Measurements from ENCODE around the gene RNF182.
"Not testable (repeated sequence)": the region's sequence is repeated elsewhere in the genome, so short reads cannot be mapped to it uniquely, and the experiment has no call there.

RNF182 gene

DNA sequence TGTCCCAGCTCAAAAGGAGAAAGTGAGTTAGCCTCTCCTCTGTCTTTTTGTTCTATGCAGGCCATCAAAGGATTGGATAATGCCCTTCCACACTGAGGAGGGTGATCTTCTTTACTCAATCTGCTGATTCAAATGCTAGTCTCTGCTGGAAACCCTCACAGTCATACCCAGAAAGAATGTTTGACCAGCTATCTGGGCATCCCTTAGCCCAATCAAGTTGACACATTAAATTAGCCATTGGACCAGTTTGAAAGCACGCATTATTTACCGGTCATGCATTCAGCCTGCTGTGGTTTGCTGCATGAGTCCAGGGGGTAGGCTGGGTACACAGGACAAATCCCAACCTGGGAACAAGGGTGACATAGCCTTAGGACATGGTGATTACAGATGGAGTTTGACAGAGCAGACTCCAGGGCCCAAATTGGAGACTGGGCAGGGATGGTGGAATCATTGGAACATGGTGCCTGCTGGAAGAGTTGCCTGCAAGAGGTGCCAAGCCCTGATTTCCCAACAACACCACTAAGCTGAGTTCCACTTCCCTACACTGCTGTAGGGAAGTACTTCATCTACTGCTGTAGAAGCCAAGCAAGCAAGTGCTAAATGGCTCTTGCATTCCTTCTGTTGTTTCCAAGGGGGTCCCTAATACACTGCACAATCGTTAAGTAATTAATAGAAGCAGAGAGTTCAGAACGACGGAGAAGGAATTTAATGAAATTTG, 87.7 kb downstream of the RNF182 start:
- peaks cover 26% of the 10 kb centered on the region for H3K27me3 Mint-ChIP-seq
- no peak overlapping the region for H3K4me3 Mint-ChIP-seq
- H3K27ac Mint-ChIP-seq = no peak overlapping the region
- CTCF ChIA-PET = no interaction called here
- no peaks in the 10 kb centered on the region for H3K4me1 Mint-ChIP-seq
- DNase-seq = no peak
- no peaks in the 10 kb centered on the region for H3K36me3 Mint-ChIP-seq
- H3K9me3 Mint-ChIP-seq = no peaks in the 10 kb centered on the region

DNA sequence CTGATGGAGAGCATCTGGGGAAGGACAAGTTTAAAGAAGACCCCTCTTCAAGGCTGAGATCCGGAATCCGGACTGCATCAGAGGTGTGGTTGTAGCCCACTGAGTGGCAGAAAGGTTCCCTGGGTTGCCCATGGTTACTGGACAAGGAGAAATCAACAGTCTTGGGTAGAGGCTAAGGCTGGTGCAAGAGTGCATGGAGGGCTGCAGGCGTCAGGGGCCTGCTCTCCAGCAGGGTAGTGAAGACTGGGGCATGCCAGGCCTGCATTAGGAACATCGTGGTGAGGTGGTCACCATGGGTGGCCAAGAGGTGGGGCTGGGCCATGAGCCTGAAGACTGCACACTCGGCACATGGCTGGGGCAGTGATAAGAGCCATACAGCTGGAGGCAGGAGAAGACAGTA, 91.2 kb downstream of the RNF182 start:
- peaks cover 3% of the 10 kb centered on the region for H3K9me3 Mint-ChIP-seq
- no peak overlapping the region for H3K27ac Mint-ChIP-seq
- H3K4me3 Mint-ChIP-seq = no peak overlapping the region
- DNase-seq = no peak
- no peaks in the 10 kb centered on the region for H3K36me3 Mint-ChIP-seq
- CTCF ChIA-PET = no interaction called here
- peaks cover 15% of the 10 kb centered on the region for H3K27me3 Mint-ChIP-seq
- H3K4me1 Mint-ChIP-seq = no peaks in the 10 kb centered on the region

DNA sequence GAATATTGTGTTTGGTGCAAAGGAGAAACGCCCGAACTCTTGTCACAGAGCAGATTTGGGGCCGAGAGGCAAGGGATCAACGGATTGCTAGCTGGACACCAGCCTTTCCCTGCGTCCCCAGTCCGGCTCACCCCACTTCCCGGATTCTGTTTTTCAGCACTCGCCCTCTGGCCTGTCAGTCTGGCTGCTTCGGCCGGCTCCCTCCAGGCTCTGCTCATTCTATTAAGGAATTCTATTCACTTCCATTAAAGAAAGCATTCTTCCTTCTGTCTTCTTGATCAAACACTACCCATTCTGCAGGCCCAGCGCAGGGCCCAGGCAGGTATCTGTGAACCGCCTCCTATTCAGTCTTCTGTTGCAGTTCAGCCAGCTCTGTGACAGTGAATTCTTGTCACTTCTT, 91.7 kb downstream of the RNF182 start:
- no peak overlapping the region for H3K4me3 Mint-ChIP-seq
- H3K27ac Mint-ChIP-seq = no peak overlapping the region
- H3K4me1 Mint-ChIP-seq = no peaks in the 10 kb centered on the region
- no peak for DNase-seq
- CTCF ChIA-PET = no interaction called here
- peaks cover 3% of the 10 kb centered on the region for H3K9me3 Mint-ChIP-seq
- peaks cover 14% of the 10 kb centered on the region for H3K27me3 Mint-ChIP-seq
- H3K36me3 Mint-ChIP-seq = no peaks in the 10 kb centered on the region

DNA sequence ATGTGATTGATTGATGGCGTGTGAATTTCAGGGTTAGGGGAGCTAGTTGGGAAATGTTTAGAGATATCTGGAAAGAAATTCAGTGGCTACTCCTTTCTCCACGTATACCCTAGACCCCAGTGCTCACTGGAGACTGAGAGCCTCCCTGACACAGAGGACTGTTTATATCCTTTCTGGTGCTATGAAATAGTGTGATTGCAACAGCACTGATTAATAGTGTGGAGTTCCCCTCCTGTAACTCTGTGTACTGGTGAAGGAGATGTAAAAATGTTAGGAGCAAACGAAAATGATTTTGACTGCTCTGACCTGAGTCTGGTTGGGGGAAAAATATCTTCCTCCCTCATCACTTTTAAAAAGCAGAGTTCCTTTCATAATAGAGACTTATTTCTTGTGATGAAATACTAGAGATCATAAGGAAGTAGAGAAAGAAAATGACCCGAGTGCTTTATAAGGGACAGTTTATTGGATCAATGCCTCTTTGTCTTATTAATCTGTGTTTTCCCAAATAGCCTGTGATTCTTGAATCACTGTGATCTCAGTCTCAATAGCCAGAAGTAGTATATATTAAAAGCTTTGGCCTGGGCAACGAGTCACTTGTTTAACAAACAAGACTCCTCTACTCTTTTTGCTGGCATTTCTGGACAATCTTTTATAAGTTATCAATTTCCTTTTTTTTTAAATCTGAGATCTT, 92.3 kb downstream of the RNF182 start:
- H3K4me1 Mint-ChIP-seq = no peaks in the 10 kb centered on the region
- no peak overlapping the region for H3K4me3 Mint-ChIP-seq
- CTCF ChIA-PET = no interaction called here
- DNase-seq = no peak
- H3K9me3 Mint-ChIP-seq = peaks cover 3% of the 10 kb centered on the region
- no peak overlapping the region for H3K27ac Mint-ChIP-seq
- H3K27me3 Mint-ChIP-seq = peaks cover 14% of the 10 kb centered on the region
- no peaks in the 10 kb centered on the region for H3K36me3 Mint-ChIP-seq

DNA sequence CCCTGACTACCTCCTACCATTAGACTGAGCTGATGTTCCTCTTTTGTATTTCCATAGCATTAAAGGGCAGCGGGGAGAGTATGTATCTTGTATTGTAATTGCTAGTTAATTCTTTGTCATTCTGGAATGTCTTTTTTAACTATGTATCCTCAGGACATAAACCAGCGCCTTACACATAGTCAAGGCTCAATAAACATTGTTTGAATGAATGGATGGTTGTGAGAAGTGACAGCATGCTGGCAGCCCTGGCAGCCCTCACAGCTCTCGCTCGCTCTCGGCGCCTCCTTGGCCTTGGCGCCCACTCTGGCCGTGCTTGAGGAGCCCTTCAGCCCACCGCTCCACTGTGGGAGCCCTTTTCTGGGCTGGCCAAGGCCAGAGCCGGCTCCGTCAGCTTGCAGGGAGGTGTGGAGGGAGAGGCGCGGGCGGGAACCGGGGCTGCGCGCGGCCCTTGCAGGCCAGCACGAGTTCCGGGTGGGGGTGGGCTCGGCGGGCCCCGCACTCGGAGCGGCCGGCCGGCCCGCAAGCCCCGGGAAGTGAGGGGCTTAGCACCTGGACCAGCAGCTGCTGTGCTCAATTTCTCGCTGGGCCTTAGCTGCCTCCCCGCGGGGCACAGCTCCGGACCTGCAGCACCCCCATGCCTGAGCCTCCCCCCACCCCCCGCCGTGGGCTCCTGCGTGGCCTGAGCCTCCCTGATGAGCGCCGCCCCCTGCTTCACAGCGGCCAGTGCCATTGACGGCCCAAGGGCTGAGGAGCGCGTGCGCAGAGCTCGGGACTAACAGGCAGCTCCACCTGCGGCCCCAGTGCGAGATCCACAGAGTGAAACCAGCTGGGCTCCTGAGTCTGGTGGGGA, 93.1 kb downstream of the RNF182 start:
- H3K27me3 Mint-ChIP-seq = peaks cover 12% of the 10 kb centered on the region

DNA sequence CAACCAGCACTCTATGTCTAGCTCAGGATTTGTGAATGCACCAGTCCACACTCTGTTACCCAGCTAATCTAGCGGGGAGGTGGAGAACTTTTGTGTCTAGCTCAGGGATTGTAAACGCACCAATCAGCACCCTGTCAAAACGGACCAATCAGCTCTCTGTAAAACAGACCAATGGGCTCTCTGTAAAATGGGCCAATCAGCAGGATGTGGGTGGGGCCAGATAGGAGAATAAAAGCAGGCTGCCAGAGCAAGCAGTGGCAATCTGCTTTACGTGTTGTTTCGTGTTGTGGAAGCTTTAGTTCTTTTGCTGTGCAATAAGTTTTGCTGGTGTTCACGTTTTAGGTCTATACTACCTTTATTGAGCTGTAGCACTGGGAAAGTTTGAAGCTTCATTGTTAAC, 93.8 kb downstream of the RNF182 start:
- H3K36me3 Mint-ChIP-seq, CTCF ChIA-PET, DNase-seq, H3K9me3 Mint-ChIP-seq, H3K4me3 Mint-ChIP-seq, H3K4me1 Mint-ChIP-seq, H3K27ac Mint-ChIP-seq: not testable (repeated sequence)
- peaks cover 12% of the 10 kb centered on the region for H3K27me3 Mint-ChIP-seq

More for the DNA sequence above, 93.1 kb downstream of the RNF182 start:
- Mint-ChIP-seq H3K36me3 (no peaks in the 10 kb centered on the region), H3K9me3 (peaks cover 3% of the 10 kb centered on the region), H3K27ac (no peak overlapping the region), H3K4me1 (no peaks in the 10 kb centered on the region), H3K4me3 (no peak overlapping the region)
- no peak for DNase-seq
- CTCF ChIA-PET = no interaction called here

DNA sequence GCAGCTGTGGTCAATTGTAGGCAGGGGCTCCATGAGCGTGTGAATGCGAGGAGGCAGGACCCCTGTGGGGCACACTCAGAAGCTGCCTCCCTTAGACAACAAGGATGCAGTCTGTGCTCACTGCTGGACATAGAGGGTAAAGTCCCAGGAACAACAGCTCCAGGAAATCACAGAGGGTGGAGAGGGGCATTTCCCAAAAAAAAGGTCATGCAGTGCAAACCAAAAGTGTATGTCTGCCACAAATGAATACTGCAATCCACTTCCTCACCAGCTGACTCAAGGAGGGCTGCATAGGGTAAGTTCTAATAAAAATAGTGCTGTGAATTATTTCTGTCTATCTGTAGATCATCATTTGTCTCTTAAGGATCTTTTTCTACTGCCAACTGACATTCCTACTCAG, 95.8 kb downstream of the RNF182 start:
- Mint-ChIP-seq H3K36me3 (no peaks in the 10 kb centered on the region), H3K4me1 (no peaks in the 10 kb centered on the region), H3K9me3 (peaks cover 3% of the 10 kb centered on the region), H3K4me3 (no peak overlapping the region), H3K27ac (no peak overlapping the region), H3K27me3 (peaks cover 7% of the 10 kb centered on the region)
- CTCF ChIA-PET = interaction anchor here (0.5 to 0.9 kb wide), 3 partner anchors 32 to 803 kb away, joined by 3 read pairs; no protein-coding TSS in a partner anchor
- no peak for DNase-seq

DNA sequence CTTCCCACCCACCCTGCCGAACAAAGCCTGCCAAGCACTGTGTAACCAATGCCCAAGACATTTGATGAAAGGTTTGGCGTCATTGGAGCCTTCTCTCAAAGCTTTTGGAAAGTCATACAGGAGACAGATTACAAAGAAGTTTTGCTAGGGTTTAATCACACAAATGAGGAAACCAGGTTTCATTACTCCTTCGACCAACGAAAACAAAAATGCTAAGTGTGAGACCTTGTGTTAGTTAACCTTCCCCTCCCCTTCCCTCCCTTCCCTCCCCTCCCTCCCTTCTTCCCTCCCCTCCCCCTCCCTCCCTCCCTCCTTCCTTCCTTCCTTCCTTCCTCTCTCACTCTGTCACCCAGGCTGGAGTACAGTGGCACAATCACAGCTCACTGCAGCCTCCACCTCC, 96.7 kb downstream of the RNF182 start:
- DNase-seq = no peak
- Mint-ChIP-seq H3K27me3 (peaks cover 9% of the 10 kb centered on the region), H3K36me3 (no peaks in the 10 kb centered on the region), H3K4me1 (no peaks in the 10 kb centered on the region), H3K4me3 (no peak overlapping the region), H3K9me3 (peaks cover 3% of the 10 kb centered on the region), H3K27ac (no peak overlapping the region)
- CTCF ChIA-PET = interaction anchor here (0.5 kb wide), 1 partner anchor 32 kb away, joined by 3 read pairs; no protein-coding TSS in a partner anchor

DNA sequence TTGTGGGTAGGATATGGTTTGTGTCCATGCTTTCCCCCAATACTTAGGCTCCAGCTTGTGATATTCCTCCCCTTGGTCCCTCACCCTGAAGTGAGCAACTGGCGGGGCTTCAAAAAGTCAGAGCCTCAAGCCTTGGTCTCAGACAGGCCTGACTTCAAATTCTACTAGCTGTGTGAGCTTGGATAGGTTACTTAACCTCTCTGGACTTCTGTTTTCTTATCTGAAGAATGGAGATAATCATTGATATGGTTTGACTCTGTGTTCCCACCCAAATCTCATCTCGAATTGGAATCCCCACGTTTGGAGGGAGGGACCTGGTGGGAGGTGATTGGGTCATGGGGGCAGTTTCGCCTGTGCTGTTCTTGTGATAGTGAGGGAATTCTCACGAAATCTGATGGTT, 97.9 kb downstream of the RNF182 start:
- H3K36me3 Mint-ChIP-seq = no peaks in the 10 kb centered on the region
- no peak overlapping the region for H3K4me3 Mint-ChIP-seq
- CTCF ChIA-PET = no interaction called here
- H3K27me3 Mint-ChIP-seq = peaks cover 18% of the 10 kb centered on the region
- no peak for DNase-seq
- H3K27ac Mint-ChIP-seq = no peak overlapping the region
- no peaks in the 10 kb centered on the region for H3K4me1 Mint-ChIP-seq
- peaks cover 3% of the 10 kb centered on the region for H3K9me3 Mint-ChIP-seq

DNA sequence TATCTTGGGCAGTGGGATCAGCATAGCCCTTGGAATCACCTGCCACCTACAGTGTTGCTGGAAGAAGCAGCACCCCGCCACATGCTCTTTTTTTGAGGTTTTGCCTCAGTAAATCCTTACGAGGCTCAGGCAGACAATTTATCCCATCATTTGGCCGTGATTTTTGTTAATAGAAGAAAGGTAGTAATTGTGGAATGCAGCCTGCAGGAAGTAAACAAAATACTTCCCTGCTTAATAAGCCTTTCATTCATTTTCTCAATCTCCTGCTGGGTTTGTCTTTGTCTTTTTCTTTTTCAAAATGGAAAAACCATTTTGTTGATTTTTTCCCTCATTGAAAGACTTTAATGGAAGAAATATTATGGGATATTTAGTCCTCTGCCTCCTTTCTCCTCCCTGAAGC, 99.1 kb downstream of the RNF182 start:
- H3K4me3 Mint-ChIP-seq = no peak overlapping the region
- CTCF ChIA-PET = no interaction called here

DNA sequence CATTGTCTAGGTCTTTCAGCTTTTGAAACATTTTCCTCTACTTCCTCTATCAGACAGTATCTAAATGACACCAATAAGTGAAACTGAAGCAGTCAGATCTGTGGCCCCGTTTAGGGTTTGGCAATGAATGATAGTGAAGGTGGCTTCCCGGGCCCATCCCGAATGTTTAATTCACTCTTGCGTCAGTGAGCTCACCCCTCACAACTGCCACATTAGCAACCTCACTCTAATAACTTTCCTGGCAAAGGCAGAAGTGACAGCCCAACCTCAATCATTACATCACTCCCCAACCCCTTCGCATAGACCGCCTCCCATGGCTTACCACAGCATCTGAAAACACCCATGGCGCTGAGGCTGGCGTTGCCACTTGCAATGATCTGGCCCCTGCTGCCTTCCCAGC, 100.4 kb downstream of the RNF182 start:
- CTCF ChIA-PET = no interaction called here
- H3K27ac Mint-ChIP-seq = no peak overlapping the region
- no peak overlapping the region for H3K4me3 Mint-ChIP-seq

More for the DNA sequence above, 99.1 kb downstream of the RNF182 start:
- Mint-ChIP-seq H3K36me3 (no peaks in the 10 kb centered on the region), H3K27ac (no peak overlapping the region), H3K9me3 (no peaks in the 10 kb centered on the region), H3K4me1 (no peaks in the 10 kb centered on the region), H3K27me3 (peaks cover 26% of the 10 kb centered on the region)
- DNase-seq = no peak

DNA sequence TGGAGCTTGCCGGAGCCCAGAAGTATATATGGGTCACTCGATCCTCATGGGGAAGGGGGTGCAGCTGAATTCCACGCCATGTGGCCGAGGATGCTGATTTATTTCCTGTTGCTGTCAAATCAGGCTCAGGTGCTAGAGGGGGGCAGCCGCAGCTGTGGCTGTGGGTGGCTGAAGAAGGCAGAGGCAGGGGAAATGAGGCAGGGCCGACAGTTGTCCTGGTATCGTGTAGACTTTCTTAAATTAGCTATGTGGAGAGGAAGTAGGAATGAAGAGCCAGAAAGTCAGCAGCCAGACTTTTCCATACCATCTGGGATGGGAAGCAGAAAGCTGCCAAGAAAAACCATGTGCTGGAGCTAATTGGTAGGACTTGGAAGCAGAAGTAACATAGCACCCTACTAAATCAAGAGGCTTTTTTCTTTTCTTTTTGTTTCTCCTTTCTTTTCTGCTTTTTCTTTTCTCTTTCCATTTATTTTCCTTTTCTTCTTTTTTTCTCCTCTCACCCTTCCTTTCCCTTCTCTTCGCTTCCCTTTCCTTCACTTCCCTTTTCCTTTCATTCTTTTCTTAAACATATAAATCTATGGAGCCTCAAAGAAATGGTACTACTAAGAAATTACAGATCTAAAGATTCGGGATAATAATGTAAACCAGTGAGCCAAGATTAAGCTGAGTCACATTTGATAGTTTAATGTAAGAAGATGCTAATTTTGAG, 102.2 kb downstream of the RNF182 start:
- no peak overlapping the region for H3K27ac Mint-ChIP-seq
- H3K27me3 Mint-ChIP-seq = peaks cover 30% of the 10 kb centered on the region
- no peaks in the 10 kb centered on the region for H3K9me3 Mint-ChIP-seq
- H3K4me3 Mint-ChIP-seq = no peak overlapping the region
- no peaks in the 10 kb centered on the region for H3K36me3 Mint-ChIP-seq
- no peak for DNase-seq
- CTCF ChIA-PET = interaction anchor here (0.9 kb wide), 1 partner anchor 18 kb away, joined by 3 read pairs; no protein-coding TSS in a partner anchor
- H3K4me1 Mint-ChIP-seq = no peaks in the 10 kb centered on the region

More for the DNA sequence above, 100.4 kb downstream of the RNF182 start:
- H3K27me3 Mint-ChIP-seq = peaks cover 28% of the 10 kb centered on the region
- H3K36me3 Mint-ChIP-seq = no peaks in the 10 kb centered on the region
- no peaks in the 10 kb centered on the region for H3K4me1 Mint-ChIP-seq
- no peak for DNase-seq
- no peaks in the 10 kb centered on the region for H3K9me3 Mint-ChIP-seq

DNA sequence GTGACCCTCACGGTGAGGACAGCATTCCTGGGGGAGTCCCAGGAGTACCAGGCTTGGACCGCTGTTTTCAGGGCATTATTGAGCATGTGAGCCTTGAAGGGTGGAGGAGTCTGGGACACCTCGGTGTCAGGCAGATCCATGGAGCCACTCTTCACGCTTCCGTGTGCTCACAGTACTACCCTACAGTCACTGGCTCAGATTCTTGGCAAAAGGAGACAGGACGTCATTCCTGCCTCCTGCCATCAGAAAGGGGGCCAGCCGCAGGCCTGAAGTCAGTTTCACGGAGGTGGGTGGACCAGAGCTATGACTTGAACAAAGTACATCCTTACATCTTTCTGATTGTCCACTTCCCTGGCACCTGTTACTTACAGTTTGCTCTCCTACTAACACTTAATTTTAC, 103.9 kb downstream of the RNF182 start:
- Mint-ChIP-seq H3K4me3 (no peak overlapping the region), H3K27ac (no peak overlapping the region), H3K4me1 (no peaks in the 10 kb centered on the region), H3K36me3 (no peaks in the 10 kb centered on the region), H3K9me3 (no peaks in the 10 kb centered on the region), H3K27me3 (peaks cover 37% of the 10 kb centered on the region)
- DNase-seq = no peak
- CTCF ChIA-PET = no interaction called here

DNA sequence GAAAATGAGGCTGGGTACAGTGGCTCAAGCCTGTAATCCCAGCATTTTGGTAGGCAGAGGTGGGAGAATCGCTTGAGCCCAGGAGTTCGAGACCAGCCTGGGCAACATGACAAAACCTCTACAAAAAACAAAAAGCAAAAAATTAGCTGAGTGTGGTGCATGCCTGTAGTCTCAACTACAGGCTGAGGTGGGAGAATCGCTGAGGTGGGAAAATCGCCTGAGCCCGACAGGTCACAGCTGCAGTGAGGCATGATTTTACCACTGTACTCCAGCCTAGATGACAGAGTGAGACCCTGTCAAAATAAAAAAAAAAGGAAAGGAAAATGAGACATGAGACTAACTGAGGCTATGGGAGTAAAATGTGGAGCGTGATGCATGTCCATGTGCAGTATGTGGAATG, 104.9 kb downstream of the RNF182 start:
- CTCF ChIA-PET = no interaction called here
- peaks cover 41% of the 10 kb centered on the region for H3K27me3 Mint-ChIP-seq
- H3K9me3 Mint-ChIP-seq = no peaks in the 10 kb centered on the region
- no peak for DNase-seq
- no peaks in the 10 kb centered on the region for H3K36me3 Mint-ChIP-seq
- H3K27ac Mint-ChIP-seq = no peak overlapping the region
- H3K4me3 Mint-ChIP-seq = no peak overlapping the region
- no peaks in the 10 kb centered on the region for H3K4me1 Mint-ChIP-seq
